Right hindlimb (tissue), 1 donor: ENCODE results near the gene MUSK.
"Not testable (repeated sequence)": the region's sequence is repeated elsewhere in the genome, so short reads cannot be mapped to it uniquely, and the experiment has no call there.

ENCODE experiments used
- DNase-seq: peaks from one replicate; pipeline ENCODE4 v3.0.0-alpha.2; 2018

MUSK gene

GRCh38 chr9:110764006-110764405 is 95.4 kb downstream of the MUSK start:
- DNase-seq, result no peak

- DNase-seq, result no peak
These were observed 97.3 kb downstream of the MUSK start for GRCh38 chr9:110765926-110766325.

- DNase-seq, result peak; percentile 56
These were observed 99.0 kb downstream of the MUSK start for GRCh38 chr9:110767559-110768063.

GRCh38 chr9:110768886-110769285 is 100.3 kb downstream of the MUSK start:
- no peak for DNase-seq

- DNase-seq, result no peak
These were observed 101.1 kb downstream of the MUSK start for GRCh38 chr9:110769667-110770066.

- DNase-seq, result no peak
These were observed 107.1 kb downstream of the MUSK start for GRCh38 chr9:110775724-110776123.

- DNase-seq, result no peak
These were observed 107.6 kb downstream of the MUSK start for GRCh38 chr9:110776221-110776620.

GRCh38 chr9:110777196-110777875 is 108.7 kb downstream of the MUSK start:
- no peak for DNase-seq

- DNase-seq, result no peak
These were observed 109.3 kb downstream of the MUSK start for GRCh38 chr9:110777876-110778215.

- DNase-seq, result no peak
These were observed 114.1 kb downstream of the MUSK start for GRCh38 chr9:110782701-110783100.

GRCh38 chr9:110784309-110784708 is 115.7 kb downstream of the MUSK start:
- no peak for DNase-seq

GRCh38 chr9:110785166-110785565 is 116.6 kb downstream of the MUSK start:
- no peak for DNase-seq

GRCh38 chr9:110788396-110788795 is 119.8 kb downstream of the MUSK start:
- not testable (repeated sequence) for DNase-seq

GRCh38 chr9:110788871-110789270 is 120.3 kb downstream of the MUSK start:
- no peak for DNase-seq

GRCh38 chr9:110797611-110798010 is 129.0 kb downstream of the MUSK start:
- DNase-seq, result no peak

GRCh38 chr9:110799396-110799795 is 130.8 kb downstream of the MUSK start:
- no peak for DNase-seq

GRCh38 chr9:110801426-110801825 is 132.8 kb downstream of the MUSK start:
- DNase-seq, result no peak

GRCh38 chr9:110802416-110803035 is 133.9 kb downstream of the MUSK start:
- DNase-seq, result no peak

GRCh38 chr9:110807956-110808598 is 139.5 kb downstream of the MUSK start:
- DNase-seq, result no peak

- DNase-seq, result no peak
These were observed 140.0 kb downstream of the MUSK start for GRCh38 chr9:110808599-110808980.

- no peak for DNase-seq
These were observed 140.5 kb downstream of the MUSK start for GRCh38 chr9:110809038-110809595.

GRCh38 chr9:110810262-110810976 is 141.8 kb downstream of the MUSK start:
- DNase-seq, result no peak

- DNase-seq, result no peak
These were observed 144.3 kb downstream of the MUSK start for GRCh38 chr9:110812886-110813285.
